HepG2 (cell line): Measurements from ENCODE around the gene DENND4B. TPM values are rescaled to one million over a fixed set of nuclear protein-coding genes. Genes with fewer than 3 reads are reported as not detected.

Experiments
- ATAC-seq: fragments of 200-7000 bp; cut with Tn5 transposase; 3 replicates; pipeline ENCODE4 v1.9.1; 2020; ENCODE audit warnings: mild to moderate bottlenecking, moderate library complexity
- BruUV-seq: library from RNA; stranded (reverse); fragments of 400-500 nt; replicated peaks from 2 replicates; lab custom pipeline; 2021; lab: Mats Ljungman, UMichigan
- CTCF ChIA-PET: fragments of 300-600 bp; formaldehyde crosslinking; extraction: SDS; loops from one replicate; lab custom pipeline; 2021; ENCODE audit warnings: low total read pairs, inconsistent platforms, low intra/inter-chr PET ratio; lab: Yijun Ruan, JAX
- POLR2A ChIA-PET: fragments of 350-600 bp; sonication (Branson Sonifier 250); formaldehyde crosslinking; loops from one replicate; lab custom pipeline; 2020; ENCODE audit warnings: antibody characterized with exemption, inconsistent platforms; lab: Yijun Ruan, JAX
- DNase-seq: peaks from one replicate; pipeline ENCODE4 v3.0.0-alpha.2; 2015; ENCODE audit warnings: low spot score
- FAIRE-seq: peaks from 3 replicates; lab custom pipeline; 2011; peaks lifted over from hg19 to GRCh38; lab: Jason Lieb, UNC
- H2AFZ ChIP-seq: one replicate; pipeline ENCODE4 v1.6.1; 2011; ENCODE audit warnings: low read length, inconsistent platforms
- H3K27ac ChIP-seq: fragments of 300-600 bp; 3 replicates; pipeline ENCODE4 v1.8.0; 2011; ENCODE audit warnings: mixed run types, mild to moderate bottlenecking, mixed read lengths, low read length, inconsistent platforms; ENCODE audit not compliant: insufficient read depth; ENCODE audit errors: extremely low read length
- H3K27me3 ChIP-seq, 2 experiments: fragments of 200-600 bp in 1 of 2; 2 replicates in 1 of 2; 3 replicates in 1 of 2; pipeline versions ENCODE4 v1.6.0 to v1.8.0; 2011; ENCODE audit warnings: low read length in 2 of 2, mild to moderate bottlenecking in 2 of 2, moderate library complexity in 2 of 2, inconsistent platforms in 1 of 2; ENCODE audit not compliant: insufficient read depth in 2 of 2, control insufficient read depth in 1 of 2
- H3K36me3 ChIP-seq, 2 experiments: fragments of 200-600 bp in 1 of 2; replicated peaks in 1 of 2; 2 replicates in 1 of 2; 3 replicates in 1 of 2; pipeline versions ENCODE4 v1.5.1 to v1.8.0; 2011; ENCODE audit warnings: low read length in 2 of 2, inconsistent platforms in 1 of 2; ENCODE audit not compliant: insufficient read depth in 2 of 2, control insufficient read depth in 1 of 2
- H3K4me1 ChIP-seq: 2 replicates; pipeline ENCODE4 v1.5.1; 2012; ENCODE audit warnings: low read length, inconsistent platforms; ENCODE audit not compliant: insufficient read depth
- H3K4me2 ChIP-seq: 2 replicates; pipeline ENCODE4 v1.6.0; 2011; ENCODE audit warnings: low read depth, low read length, inconsistent platforms
- H3K4me3 ChIP-seq, 3 experiments: fragments of 200-600 bp in 1 of 3; sonication (generic), shearing (Covaris generic) in 1 of 3; replicated peaks in 1 of 3; 2 replicates each; pipeline ENCODE4 v1.5.1; 2011 to 2016; ENCODE audit warnings: low read length in 3 of 3, inconsistent platforms in 2 of 3, low read depth in 2 of 3, mild to moderate bottlenecking in 2 of 3, control low read depth in 1 of 3, mixed read lengths in 1 of 3; ENCODE audit not compliant: insufficient read depth in 1 of 3
- H3K79me2 ChIP-seq: one replicate; pipeline ENCODE4 v1.6.1; 2011; ENCODE audit warnings: low read length, inconsistent platforms; ENCODE audit not compliant: insufficient read depth
- H3K9ac ChIP-seq: 2 replicates; pipeline ENCODE4 v1.6.0; 2011; ENCODE audit warnings: mild to moderate bottlenecking, low read depth, low read length, inconsistent platforms; ENCODE audit not compliant: insufficient read depth
- H3K9me3 ChIP-seq: 2 replicates; pipeline ENCODE4 v1.5.1; 2012; ENCODE audit warnings: mild to moderate bottlenecking, low read length
- H4K20me1 ChIP-seq: 2 replicates; pipeline ENCODE4 v1.6.0; 2011; ENCODE audit warnings: inconsistent platforms, mild to moderate bottlenecking, low read length, moderate library complexity; ENCODE audit not compliant: insufficient read depth
- CHD2 ChIP-seq: IDR thresholded peaks from 2 replicates; pipeline ENCODE4 v1.6.1; 2011; ENCODE audit warnings: low read depth, low read length, improper control_type of control experiment
- POLR2G ChIP-seq: fragments of 200-400 bp; formaldehyde crosslinking; IDR thresholded peaks from 2 replicates; pipeline ENCODE4 v1.6.1; 2018; ENCODE audit warnings: mild to moderate bottlenecking, low read depth, low read length, moderate library complexity
- SAP130 ChIP-seq: IDR thresholded peaks from 2 replicates; pipeline ENCODE4 v1.6.1; 2016; ENCODE audit warnings: low read depth
- YEATS2 ChIP-seq: sonication (generic); formaldehyde crosslinking; IDR thresholded peaks from 2 replicates; pipeline ENCODE4 v1.4.0; 2020; ENCODE audit warnings: missing genetic modification reagents, borderline replicate concordance
- ZNF350 ChIP-seq: sonication (generic); formaldehyde crosslinking; IDR thresholded peaks from 2 replicates; pipeline ENCODE4 v1.4.0; 2020; ENCODE audit warnings: mild to moderate bottlenecking, low read depth, missing genetic modification reagents, borderline replicate concordance
- WGBS: methylation state at CpG from one replicate; pipeline ENCODE4 v1.1.6; 2017; ENCODE audit warnings: low lambda C conversion rate; 5-methylcytosine and 5-hydroxymethylcytosine counted together
- in situ Hi-C: cut with HindIII; loops from 2 replicates; pipeline ENCODE4 v1.10.0; 2017; ENCODE audit warnings: low pct_unique_long_range_greater_than_20kb; ENCODE audit not compliant: extremely low pct_ligation_motif_present
- intact Hi-C: fragments of 100-400 bp; cut with micrococcal nuclease; formaldehyde crosslinking; loops from one replicate; pipeline ENCODE4 v1.10.0; 2022; ENCODE audit not compliant: unreplicated experiment
- polyA plus RNA-seq, 8 experiments: library from polyadenylated mRNA; depleted of rRNA in 3 of 8; stranded (reverse) in 7 of 8; unstranded in 1 of 8; fragments of >200 nt; fragmentation: Illumina TruSeq in 4 of 8; extraction: Trizol in 4 of 8; gene quantifications; 2 replicates each; pipeline versions ENCODE4 v1.2.1 to v1.2.3, GENCODE V29; 2011 to 2016; ENCODE audit warnings: low read depth in 4 of 8, missing spikeins in 1 of 8, mixed read lengths in 1 of 8; ENCODE audit not compliant: insufficient read depth in 1 of 8
- total RNA-seq, 5 experiments: library from RNA; depleted of rRNA; stranded (reverse); fragments of >200 nt; fragmentation: Illumina TruSeq; extraction: Trizol; gene quantifications; 2 replicates each; pipeline ENCODE4 v1.2.3, GENCODE V29; 2016; ENCODE audit warnings: low read depth in 1 of 5

The DENND4B gene
- total and polyA plus RNA-seq, 2 of the 13 experiments (the other 11 are each of a cell fraction or from before 2014, with no cell fraction given) = 15.1 to 20.3 TPM

DNA sequence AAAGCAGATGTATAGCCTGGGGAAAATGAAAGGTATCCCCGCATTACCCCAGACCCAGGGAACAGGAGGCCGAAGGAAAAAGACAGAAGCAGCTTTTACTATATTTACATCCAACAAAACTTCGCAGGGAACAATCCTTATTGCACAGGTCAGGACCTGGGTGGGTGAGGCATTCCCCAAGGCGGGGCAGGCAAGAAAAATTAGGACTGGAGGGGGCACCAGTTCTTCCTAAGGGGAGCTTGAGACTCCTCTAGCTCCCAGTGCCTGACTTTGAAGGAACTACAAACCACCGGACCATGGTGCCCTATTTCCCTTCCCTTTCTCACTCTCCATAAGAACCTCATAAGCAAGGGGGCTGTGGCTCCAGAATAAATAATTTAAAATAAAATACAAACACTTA, 17.1 kb downstream of the DENND4B start:
- TF ChIP-seq SAP130 (CRISPR knock-in tag) (no peak), CHD2 (no peak), YEATS2 (CRISPR knock-in tag) (no peak)
- H3K4me2 ChIP-seq = no peak overlapping the region
- no peak overlapping the region for H3K27ac ChIP-seq
- no peaks in the 10 kb centered on the region for H4K20me1 ChIP-seq
- H3K36me3 ChIP-seq = peaks cover 6 to 25% of the 10 kb centered on the region in 2 experiments; a peak in 3 of 5 replicates
- H3K27me3 ChIP-seq = no peaks in the 10 kb centered on the region
- ATAC-seq (no peak), DNase-seq (no peak), FAIRE-seq (no peak)
- BruUV-seq = no TSS peak
- no peaks in the 10 kb centered on the region for H3K79me2 ChIP-seq
- intact Hi-C loops = no loop called here
- no peak overlapping the region for H3K9ac ChIP-seq
- no peaks in the 10 kb centered on the region for H3K9me3 ChIP-seq
- no peak overlapping the region for H2AFZ ChIP-seq
- 99% methylated on average over 5 of the region's 5 CpGs for WGBS
- ChIA-PET CTCF (no interaction called here), POLR2A (interaction anchor here (1.2 to 2.2 kb wide), 4 partner anchors 10 to 38 kb away, joined by 3 to 8 read pairs (median 5); partner anchors contain the start of genes CREB3L4 and DENND4B)
- no peak overlapping the region for H3K4me3 ChIP-seq
- 0 out of 2 replicates have a peak, but pooled peaks cover 2% of the 10 kb centered on the region for H3K4me1 ChIP-seq
- in situ Hi-C loops = no loop called here

- intact Hi-C loops = no loop called here
- 89% methylated on average over 4 of the region's 4 CpGs for WGBS
- peaks cover 6 to 21% of the 10 kb centered on the region in 2 experiments; a peak in 3 of 5 replicates for H3K36me3 ChIP-seq
- no peak overlapping the region for H3K4me2 ChIP-seq
- H3K9me3 ChIP-seq = no peaks in the 10 kb centered on the region
- in situ Hi-C loops = no loop called here
- no peak overlapping the region for H3K4me3 ChIP-seq
- POLR2A ChIA-PET = interaction anchor here (1.4 to 2.2 kb wide), 3 partner anchors 11 to 25 kb away, joined by 4 to 8 read pairs (median 6); partner anchors contain the start of gene DENND4B
- BruUV-seq = no TSS peak
- peaks cover 8% of the 10 kb centered on the region; the same call in 1 of the 2 replicates for H3K4me1 ChIP-seq
- H3K9ac ChIP-seq = no peak overlapping the region
- FAIRE-seq = no peak
- H3K27ac ChIP-seq = no peak overlapping the region
- H4K20me1 ChIP-seq = no peaks in the 10 kb centered on the region
- no peaks in the 10 kb centered on the region for H3K79me2 ChIP-seq
- no peak overlapping the region for H2AFZ ChIP-seq
- no peak for DNase-seq
- CTCF ChIA-PET = no interaction called here
- TF ChIP-seq POLR2G (peak; percentile 50; the same call in 1 of the 2 replicates), ZNF350 (CRISPR knock-in tag) (no peak)
- ATAC-seq = no peak
- H3K27me3 ChIP-seq = no peaks in the 10 kb centered on the region
These were observed 17.7 kb downstream of the DENND4B start for GRCh38 chr1:153928791-153929341.
